Right atrium auricular region (tissue), 2 donors: ENCODE results near the gene ARHGAP12. TPM values are rescaled to one million over a fixed set of nuclear protein-coding genes. Genes with fewer than 3 reads are reported as not detected.

Experiments used
- DNase-seq: peaks from one replicate; pipeline ENCODE4 v3.0.0-alpha.2; 2019; ENCODE audit warnings: low spot score
- H3K27ac ChIP-seq, 2 donors: fragments of 200-600 bp; sonication (generic); 1 replicate in 1 of 2; 2 replicates in 1 of 2; pipeline ENCODE4 v1.5.1; 2016 to 2019
- H3K27me3 ChIP-seq, 2 donors: fragments of 200-600 bp; sonication (generic); one replicate each; pipeline versions ENCODE4 v1.5.1 to v1.6.0; 2017 to 2019
- H3K36me3 ChIP-seq: fragments of 200-600 bp; sonication (generic); one replicate; pipeline ENCODE4 v1.5.1; 2016
- H3K4me1 ChIP-seq, 2 donors: fragments of 200-600 bp; sonication (generic); one replicate each; pipeline versions ENCODE4 v1.5.1 to v1.6.0; 2017 to 2019
- H3K4me3 ChIP-seq, 2 donors: fragments of 200-600 bp; sonication (generic); 1 replicate in 1 of 2; 2 replicates in 1 of 2; pipeline ENCODE4 v1.5.1; 2017 to 2019; ENCODE audit warnings: mild to moderate bottlenecking in 1 of 2, moderate library complexity in 1 of 2
- H3K9me3 ChIP-seq, 2 donors: fragments of 200-600 bp; sonication (generic); one replicate each; pipeline ENCODE4 v1.5.1; 2019
- CTCF ChIP-seq, 2 donors: fragments of 200-600 bp; sonication (generic); IDR thresholded peaks; one replicate each; pipeline ENCODE4 v1.5.1; 2019; ENCODE audit warnings: antibody characterized with exemption in 2 of 2
- total RNA-seq, 2 donors: library from RNA; depleted of rRNA; stranded (reverse); fragments of >200 nt; gene quantifications; one replicate each; pipeline ENCODE4 v1.1.0, GENCODE V29; 2016

Gene ARHGAP12
- total RNA-seq, 2 donors from 2014 or later: 20.8 to 24.1 TPM

- H3K4me3 ChIP-seq: no peak overlapping the region
- TF ChIP-seq CTCF (IDR thresholded peaks at IDR 0.05): no peak
- peaks cover 0 to 15% of the 10 kb centered on the region in 2 donors for H3K4me1 ChIP-seq
- H3K36me3 ChIP-seq: no peaks in the 10 kb centered on the region
- no peak overlapping the region for H3K27ac ChIP-seq
- H3K27me3 ChIP-seq: no peaks in the 10 kb centered on the region
- DNase-seq: no peak
- H3K9me3 ChIP-seq: no peaks in the 10 kb centered on the region
These were observed 44.2 kb downstream of the ARHGAP12 start for GRCh38 chr10:31884386-31884785.

- no peak overlapping the region for H3K27ac ChIP-seq
- no peaks in the 10 kb centered on the region for H3K36me3 ChIP-seq
- no peak overlapping the region for H3K4me3 ChIP-seq
- TF ChIP-seq CTCF (IDR thresholded peaks at IDR 0.05): no peak
- peaks cover 0 to 14% of the 10 kb centered on the region in 2 donors for H3K4me1 ChIP-seq
- no peak for DNase-seq
- no peaks in the 10 kb centered on the region for H3K27me3 ChIP-seq
- no peaks in the 10 kb centered on the region for H3K9me3 ChIP-seq
These were observed 45.2 kb downstream of the ARHGAP12 start for GRCh38 chr10:31883397-31883796.

GRCh38 chr10:31878486-31878885 is 50.1 kb downstream of the ARHGAP12 start:
- Histone ChIP-seq H3K4me1 (no peaks in the 10 kb centered on the region), H3K4me3 (no peak overlapping the region), H3K27ac (no peak overlapping the region), H3K27me3 (no peaks in the 10 kb centered on the region), H3K9me3 (no peaks in the 10 kb centered on the region), H3K36me3 (no peaks in the 10 kb centered on the region)
- no peak for TF ChIP-seq CTCF (IDR thresholded peaks at IDR 0.05)
- DNase-seq: no peak

- TF ChIP-seq CTCF (IDR thresholded peaks at IDR 0.05): no peak
- Histone ChIP-seq H3K36me3 (no peaks in the 10 kb centered on the region), H3K4me3 (no peak overlapping the region), H3K27ac (no peak overlapping the region), H3K4me1 (no peaks in the 10 kb centered on the region), H3K27me3 (no peaks in the 10 kb centered on the region), H3K9me3 (no peaks in the 10 kb centered on the region)
- no peak for DNase-seq
These were observed 51.8 kb downstream of the ARHGAP12 start for GRCh38 chr10:31876652-31877352.

GRCh38 chr10:31875608-31876007 is 53.0 kb downstream of the ARHGAP12 start:
- H3K27me3 ChIP-seq: no peaks in the 10 kb centered on the region
- H3K9me3 ChIP-seq: no peaks in the 10 kb centered on the region
- no peak for TF ChIP-seq CTCF (IDR thresholded peaks at IDR 0.05)
- H3K27ac ChIP-seq: no peak overlapping the region
- H3K4me3 ChIP-seq: no peak overlapping the region
- peaks cover 0 to 11% of the 10 kb centered on the region in 2 donors for H3K4me1 ChIP-seq
- H3K36me3 ChIP-seq: no peaks in the 10 kb centered on the region
- no peak for DNase-seq

- no peak overlapping the region for H3K27ac ChIP-seq
- DNase-seq: no peak
- H3K4me1 ChIP-seq: peaks cover 0 to 11% of the 10 kb centered on the region in 2 donors
- H3K27me3 ChIP-seq: no peaks in the 10 kb centered on the region
- H3K36me3 ChIP-seq: no peaks in the 10 kb centered on the region
- no peaks in the 10 kb centered on the region for H3K9me3 ChIP-seq
- H3K4me3 ChIP-seq: no peak overlapping the region
- TF ChIP-seq CTCF (IDR thresholded peaks at IDR 0.05): no peak
These were observed 54.9 kb downstream of the ARHGAP12 start for GRCh38 chr10:31873724-31874123.
